ENCODE measurements around the gene DAGLA.
A peak's percentile ranks its signal among the peaks of the same experiment; 100 is the strongest.

Gene DAGLA

GRCh38 chr11:61761440-61762222 is 81.4 kb downstream of the DAGLA start:
- Histone ChIP-seq H3K27ac (ENCODE audit: low read depth, low read length) (no peak overlapping the region), H3K9ac (ENCODE audit: low read depth, low read length) (no peak overlapping the region), H3K36me3 (ENCODE audit: insufficient read depth, low read length) (no peaks in the 10 kb centered on the region), H3K4me3 (ENCODE audit: low read length) (no peak overlapping the region), H3K27me3 (ENCODE audit: insufficient read depth, low read length) (no peaks in the 10 kb centered on the region), H3K4me1 (ENCODE audit: insufficient read depth, low read length) (peaks cover 7% of the 10 kb centered on the region; the same call in 1 of the 2 replicates), H3K9me3 (ENCODE audit: insufficient read depth, low read depth, low read length) (no peaks in the 10 kb centered on the region)
- WGBS = 72% methylated on average over 11 of the region's 11 CpGs

- Histone ChIP-seq H3K4me1 (ENCODE audit: insufficient read depth, low read length) (peaks cover 4% of the 10 kb centered on the region; the same call in 1 of the 2 replicates), H3K27ac (ENCODE audit: low read depth, low read length) (no peak overlapping the region; the same call in 1 of the 2 replicates), H3K9me3 (ENCODE audit: insufficient read depth, low read depth, low read length) (no peaks in the 10 kb centered on the region), H3K36me3 (ENCODE audit: insufficient read depth, low read length) (no peaks in the 10 kb centered on the region), H3K9ac (ENCODE audit: low read depth, low read length) (no peak overlapping the region), H3K27me3 (ENCODE audit: insufficient read depth, low read length) (no peaks in the 10 kb centered on the region), H3K4me3 (ENCODE audit: low read length) (no peak overlapping the region)
- WGBS = 83% methylated on average over 10 of the region's 10 CpGs
Observed at GRCh38 chr11:61762223-61762615, 82.0 kb downstream of the DAGLA start.

DNA sequence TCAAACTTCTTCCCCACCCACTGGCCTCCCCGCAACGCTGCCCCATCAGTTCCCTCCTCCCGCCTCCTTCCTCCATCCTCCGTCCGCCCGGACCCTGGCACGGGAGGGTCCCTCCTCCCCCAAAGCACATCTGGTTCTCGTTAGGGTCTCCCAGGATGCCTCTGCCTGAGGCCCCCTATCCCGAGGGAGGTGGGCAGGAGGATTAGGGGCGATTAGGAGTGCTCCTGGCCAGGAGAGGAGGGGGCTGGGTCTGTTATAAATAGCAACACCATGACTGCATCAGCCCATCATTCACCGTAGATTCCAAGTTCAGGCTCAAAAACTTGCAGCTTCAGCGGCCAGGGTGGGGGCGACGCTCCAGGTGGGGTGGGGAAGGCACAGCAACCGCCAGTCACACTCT is 82.6 kb downstream of the DAGLA start:
- Histone ChIP-seq H3K9ac (ENCODE audit: low read depth, low read length) (no peak overlapping the region), H3K27ac (ENCODE audit: low read depth, low read length) (no peak overlapping the region), H3K36me3 (ENCODE audit: insufficient read depth, low read length) (no peaks in the 10 kb centered on the region), H3K27me3 (ENCODE audit: insufficient read depth, low read length) (no peaks in the 10 kb centered on the region), H3K9me3 (ENCODE audit: insufficient read depth, low read depth, low read length) (no peaks in the 10 kb centered on the region), H3K4me3 (ENCODE audit: low read length) (no peak overlapping the region), H3K4me1 (ENCODE audit: insufficient read depth, low read length) (peaks cover 4% of the 10 kb centered on the region; the same call in 1 of the 2 replicates)
- WGBS = 70% methylated on average over 14 of the region's 15 CpGs

DNA sequence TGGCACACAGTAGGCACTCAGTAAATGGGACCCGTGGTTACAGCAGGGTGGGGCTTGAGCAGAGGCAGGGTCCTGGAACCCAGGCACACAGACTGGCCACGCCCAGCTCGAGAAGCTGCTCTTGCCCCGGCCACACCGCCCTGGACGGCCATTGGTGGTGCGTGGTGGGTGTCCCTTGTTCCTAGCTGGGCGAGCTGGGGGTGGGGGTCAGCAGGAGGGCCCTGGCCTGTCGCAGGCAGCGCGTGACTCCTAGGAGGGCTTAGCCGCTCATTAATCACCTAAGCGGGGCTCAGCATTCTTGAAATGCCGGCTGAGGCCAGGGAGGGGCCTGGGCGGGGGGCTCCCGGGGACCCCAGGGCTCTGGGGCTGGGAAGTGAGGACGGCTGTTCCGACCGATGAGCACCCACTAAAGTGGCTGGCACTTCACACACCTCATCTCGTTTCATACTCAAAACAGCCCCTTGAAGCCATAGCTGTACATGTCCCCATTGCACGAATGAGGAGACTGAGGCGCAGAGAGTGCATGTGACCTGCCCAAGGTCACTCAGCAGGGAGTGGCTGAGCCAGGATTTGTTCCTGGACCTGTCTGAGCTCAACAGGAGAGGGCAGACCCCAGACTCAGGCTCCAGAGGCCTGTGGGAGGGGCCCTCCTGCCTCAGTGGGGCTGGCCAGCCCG is 83.9 kb downstream of the DAGLA start:
- H3K27me3 ChIP-seq (ENCODE audit: insufficient read depth, low read length) = no peaks in the 10 kb centered on the region
- H3K9me3 ChIP-seq (ENCODE audit: insufficient read depth, low read depth, low read length) = no peaks in the 10 kb centered on the region
- no peak overlapping the region for H3K4me3 ChIP-seq (ENCODE audit: low read length)
- H3K9ac ChIP-seq (ENCODE audit: low read depth, low read length) = no peak overlapping the region
- H3K27ac ChIP-seq (ENCODE audit: low read depth, low read length) = no peak overlapping the region
- 89% methylated on average over 23 of the region's 23 CpGs for WGBS
- H3K4me1 ChIP-seq (ENCODE audit: insufficient read depth, low read length) = peaks cover 4% of the 10 kb centered on the region; the same call in 1 of the 2 replicates
- H3K36me3 ChIP-seq (ENCODE audit: insufficient read depth, low read length) = no peaks in the 10 kb centered on the region

DNA sequence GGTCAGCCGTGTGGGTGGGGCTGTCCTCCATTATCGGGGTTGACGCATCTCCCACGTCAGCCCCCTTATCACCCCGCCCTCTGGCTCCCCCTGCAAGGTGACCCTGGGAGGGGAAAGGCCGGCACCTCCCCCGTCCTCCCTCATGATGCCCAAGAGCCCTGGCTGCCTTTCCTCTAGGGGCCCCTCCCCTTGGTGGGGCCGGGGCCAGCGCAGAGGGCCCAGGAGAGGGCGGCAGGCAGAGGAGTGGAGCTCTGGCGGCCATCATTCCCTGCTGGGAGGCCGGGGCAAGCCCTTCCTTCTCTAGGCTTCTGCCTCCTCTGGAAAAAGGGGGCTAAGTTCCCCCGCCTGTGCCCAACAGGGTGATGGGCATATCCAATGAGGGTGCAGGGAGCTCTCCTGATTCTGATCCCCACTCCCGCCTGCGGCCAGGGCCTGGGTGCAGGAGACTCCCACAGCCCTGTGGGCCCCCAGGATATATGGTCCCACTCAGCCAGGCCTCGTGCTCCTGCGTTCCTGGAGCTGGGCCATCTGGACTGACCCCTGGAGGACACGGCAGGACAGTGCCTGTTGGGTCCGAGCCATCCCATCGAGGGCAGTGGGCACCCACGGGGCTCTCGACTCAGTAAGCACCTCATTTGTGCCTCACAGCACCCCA is 84.5 kb downstream of the DAGLA start:
- no peak overlapping the region for H3K9ac ChIP-seq (ENCODE audit: low read depth, low read length)
- 73% methylated on average over 22 of the region's 22 CpGs for WGBS
- no peak overlapping the region for H3K27ac ChIP-seq (ENCODE audit: low read depth, low read length)
- no peaks in the 10 kb centered on the region for H3K9me3 ChIP-seq (ENCODE audit: insufficient read depth, low read depth, low read length)
- H3K4me1 ChIP-seq (ENCODE audit: insufficient read depth, low read length) = peaks cover 8% of the 10 kb centered on the region; the same call in 1 of the 2 replicates
- no peaks in the 10 kb centered on the region for H3K36me3 ChIP-seq (ENCODE audit: insufficient read depth, low read length)
- H3K27me3 ChIP-seq (ENCODE audit: insufficient read depth, low read length) = no peaks in the 10 kb centered on the region
- no peak overlapping the region for H3K4me3 ChIP-seq (ENCODE audit: low read length)

GRCh38 chr11:61765550-61766253 is 85.5 kb downstream of the DAGLA start:
- no peaks in the 10 kb centered on the region for H3K36me3 ChIP-seq (ENCODE audit: insufficient read depth, low read length)

GRCh38 chr11:61766353-61766841 is 86.2 kb downstream of the DAGLA start:
- Histone ChIP-seq H3K4me3 (ENCODE audit: low read length) (no peak overlapping the region), H3K36me3 (ENCODE audit: insufficient read depth, low read length) (no peaks in the 10 kb centered on the region), H3K27ac (ENCODE audit: low read depth, low read length) (no peak overlapping the region), H3K9me3 (ENCODE audit: insufficient read depth, low read depth, low read length) (no peaks in the 10 kb centered on the region), H3K4me1 (ENCODE audit: insufficient read depth, low read length) (peaks cover 8% of the 10 kb centered on the region; the same call in 1 of the 2 replicates), H3K9ac (ENCODE audit: low read depth, low read length) (no peak overlapping the region), H3K27me3 (ENCODE audit: insufficient read depth, low read length) (no peaks in the 10 kb centered on the region)
- 93% methylated on average over 13 of the region's 13 CpGs for WGBS

More at GRCh38 chr11:61765550-61766253, 85.5 kb downstream of the DAGLA start:
- Histone ChIP-seq H3K4me3 (ENCODE audit: low read length) (no peak overlapping the region), H3K27me3 (ENCODE audit: insufficient read depth, low read length) (no peaks in the 10 kb centered on the region), H3K9ac (ENCODE audit: low read depth, low read length) (no peak overlapping the region), H3K4me1 (ENCODE audit: insufficient read depth, low read length) (peaks cover 8% of the 10 kb centered on the region; the same call in 1 of the 2 replicates), H3K27ac (ENCODE audit: low read depth, low read length) (no peak overlapping the region), H3K9me3 (ENCODE audit: insufficient read depth, low read depth, low read length) (no peaks in the 10 kb centered on the region)
- WGBS = 86% methylated on average over 26 of the region's 26 CpGs

DNA sequence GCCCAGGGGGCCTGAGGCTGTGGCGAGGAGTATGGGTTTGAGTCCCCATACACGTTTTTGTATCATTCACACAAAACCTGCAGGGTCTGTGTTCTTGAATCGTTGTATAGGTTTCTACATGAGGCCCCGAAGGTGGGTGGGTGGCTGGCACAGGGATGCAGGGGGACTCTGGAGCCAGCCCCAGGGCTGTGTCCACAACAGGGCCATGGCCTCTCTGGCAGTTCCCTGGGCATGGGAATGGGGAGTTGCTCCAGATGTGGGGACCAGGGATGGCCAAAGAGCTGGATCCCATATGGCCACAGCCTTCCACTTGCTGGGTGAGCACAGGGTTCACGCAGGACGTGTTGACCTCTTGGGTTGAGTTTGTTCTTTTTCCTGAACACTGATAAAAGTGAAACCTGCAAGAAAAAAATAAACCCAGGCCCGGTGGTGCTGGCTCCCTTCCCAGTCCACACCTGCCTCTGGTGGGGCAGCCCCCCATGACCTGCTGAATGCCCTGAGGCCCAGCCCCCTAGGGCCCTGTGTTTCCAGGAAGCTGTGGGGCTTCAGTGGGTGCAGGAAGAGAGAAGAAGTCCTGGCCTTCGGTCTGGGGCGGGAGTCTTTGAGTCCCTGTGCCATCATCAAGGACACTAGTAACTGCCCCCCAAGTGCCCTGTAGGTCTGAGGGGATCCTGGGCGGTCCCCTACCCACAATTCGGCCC is 88.3 kb downstream of the DAGLA start:
- H3K9ac ChIP-seq (ENCODE audit: low read depth, low read length) = no peak overlapping the region
- H3K4me1 ChIP-seq (ENCODE audit: insufficient read depth, low read length) = peaks cover 13% of the 10 kb centered on the region
- no peak overlapping the region for H3K4me3 ChIP-seq (ENCODE audit: low read length)
- H3K27ac ChIP-seq (ENCODE audit: low read depth, low read length) = no peak overlapping the region
- H3K27me3 ChIP-seq (ENCODE audit: insufficient read depth, low read length) = no peaks in the 10 kb centered on the region
- no peaks in the 10 kb centered on the region for H3K9me3 ChIP-seq (ENCODE audit: insufficient read depth, low read depth, low read length)
- WGBS = 84% methylated on average over 11 of the region's 11 CpGs
- H3K36me3 ChIP-seq (ENCODE audit: insufficient read depth, low read length) = no peaks in the 10 kb centered on the region

- Histone ChIP-seq H3K4me1 (ENCODE audit: insufficient read depth, low read length) (peaks cover 13% of the 10 kb centered on the region), H3K9me3 (ENCODE audit: insufficient read depth, low read depth, low read length) (no peaks in the 10 kb centered on the region), H3K27me3 (ENCODE audit: insufficient read depth, low read length) (no peaks in the 10 kb centered on the region), H3K4me3 (ENCODE audit: low read length) (no peak overlapping the region), H3K27ac (ENCODE audit: low read depth, low read length) (0 out of 2 replicates have a peak overlapping the region, but pooled peaks have one; percentile 18), H3K36me3 (ENCODE audit: insufficient read depth, low read length) (no peaks in the 10 kb centered on the region), H3K9ac (ENCODE audit: low read depth, low read length) (peak overlapping the region; percentile 31; the same call in 1 of the 2 replicates)
- 89% methylated on average over 33 of the region's 33 CpGs for WGBS
Observed at GRCh38 chr11:61769169-61769920, 89.2 kb downstream of the DAGLA start.
